ENCODE data around the gene SCARB1.

GRCh38 chr12:124827588-124828184 is 36.0 kb downstream of the SCARB1 start:
- TF ChIP-seq CTCF (tag by site-specific recombination; IDR thresholded peaks at IDR 0.05) (no peak), ZBTB7A (tag by site-specific recombination; IDR thresholded peaks at IDR 0.05; ENCODE audit: low read depth) (no peak), ZNF701 (tag by site-specific recombination; IDR thresholded peaks at IDR 0.05) (no peak), MEIS1 (CRISPR knock-in tag; IDR thresholded peaks at IDR 0.05; ENCODE audit: borderline replicate concordance) (no peak), ZFHX2 (tag by site-specific recombination; conservative IDR thresholded peaks at IDR 0.05) (no peak), SCRT2 (tag by site-specific recombination; IDR thresholded peaks at IDR 0.05) (no peak), ZNF302 (tag by site-specific recombination; IDR thresholded peaks at IDR 0.05; ENCODE audit: low read depth) (no peak), ZNF513 (tag by site-specific recombination; IDR thresholded peaks at IDR 0.05) (no peak), ZNF510 (tag by site-specific recombination; IDR thresholded peaks at IDR 0.05; ENCODE audit: insufficient replicate concordance) (no peak), ZBTB48 (tag by site-specific recombination; IDR thresholded peaks at IDR 0.05) (no peak), ZNF416 (tag by site-specific recombination; IDR thresholded peaks at IDR 0.05) (no peak)
